PC-3 (cell line): Measurements from ENCODE around the gene RREB1. TPM values are rescaled to one million over a fixed set of nuclear protein-coding genes. Genes with fewer than 3 reads are reported as not detected.

Source experiments
- ATAC-seq: fragments of 200-7000 bp; cut with Tn5 transposase; 2 replicates; pipeline ENCODE4 v1.9.1; 2020; ENCODE audit warnings: mild to moderate bottlenecking, moderate library complexity
- BruUV-seq: library from RNA; stranded (reverse); fragments of 400-500 nt; replicated peaks from 2 replicates; lab custom pipeline; 2021; lab: Mats Ljungman, UMichigan
- CTCF ChIA-PET: fragments of 300-600 bp; sonication (Branson Sonifier 250); formaldehyde crosslinking; loops from one replicate; lab custom pipeline; 2022; ENCODE audit warnings: antibody characterized with exemption; lab: Charles Lee
- POLR2A ChIA-PET: fragments of 300-600 bp; sonication (Branson Sonifier 250); formaldehyde crosslinking; loops from one replicate; lab custom pipeline; 2022; ENCODE audit warnings: antibody characterized with exemption; ENCODE audit not compliant: unreplicated experiment; lab: Charles Lee
- DNase-seq: peaks from one replicate; pipeline ENCODE4 v3.0.0-alpha.2; 2015
- H2AFZ ChIP-seq: fragments of 300-600 bp; sonication (generic); 2 replicates; pipeline ENCODE4 v1.6.0; 2016; ENCODE audit warnings: antibody characterized with exemption, low read length
- H3F3A ChIP-seq: fragments of 300-600 bp; sonication (generic); one replicate; pipeline ENCODE4 v1.6.0; 2017; ENCODE audit warnings: antibody characterized with exemption, low read length, control low read depth, mild to moderate bottlenecking; ENCODE audit not compliant: unreplicated experiment
- H3K27ac ChIP-seq: fragments of 300-600 bp; sonication (generic); 2 replicates; pipeline ENCODE4 v1.5.1; 2016; ENCODE audit warnings: mild to moderate bottlenecking, low read length
- H3K27me3 ChIP-seq: fragments of 300-600 bp; sonication (generic); 2 replicates; pipeline ENCODE4 v1.6.1; 2016; ENCODE audit warnings: low read length, mixed read lengths
- H3K36me3 ChIP-seq: fragments of 300-600 bp; sonication (generic); 2 replicates; pipeline ENCODE4 v1.6.1; 2016; ENCODE audit warnings: low read depth, mixed run types, low read length, mixed read lengths
- H3K4me1 ChIP-seq: fragments of 300-600 bp; sonication (generic); 2 replicates; pipeline ENCODE4 v1.5.1; 2016; ENCODE audit warnings: low read length; ENCODE audit not compliant: insufficient read depth
- H3K4me2 ChIP-seq: fragments of 300-600 bp; sonication (generic); 2 replicates; pipeline ENCODE4 v1.6.0; 2016; ENCODE audit warnings: low read length
- H3K4me3 ChIP-seq: fragments of 300-600 bp; sonication (generic); 2 replicates; pipeline ENCODE4 v1.5.1; 2016; ENCODE audit warnings: mild to moderate bottlenecking, low read length, mixed read lengths
- H3K79me2 ChIP-seq: fragments of 300-600 bp; sonication (generic); 2 replicates; pipeline ENCODE4 v1.6.1; 2017; ENCODE audit warnings: low read length, mixed read lengths
- H3K9ac ChIP-seq: fragments of 300-600 bp; sonication (generic); 2 replicates; pipeline ENCODE4 v1.6.0; 2016; ENCODE audit warnings: mild to moderate bottlenecking, low read length
- H3K9me2 ChIP-seq: fragments of 300-600 bp; sonication (generic); replicated peaks from 2 replicates; pipeline ENCODE4 v1.6.1; 2016; ENCODE audit warnings: mixed run types, low read length, mixed read lengths
- H3K9me3 ChIP-seq: fragments of 300-600 bp; sonication (generic); 2 replicates; pipeline ENCODE4 v1.6.1; 2016; ENCODE audit warnings: low read length, mixed read lengths
- H4K20me1 ChIP-seq: fragments of 300-600 bp; sonication (generic); 2 replicates; pipeline ENCODE4 v1.6.1; 2016; ENCODE audit warnings: low read length, mixed read lengths
- EZH2 ChIP-seq: fragments of 300-600 bp; sonication (generic); IDR thresholded peaks from one replicate; pipeline ENCODE4 v1.6.1; 2017; ENCODE audit warnings: antibody characterized with exemption, mild to moderate bottlenecking, low read length; ENCODE audit not compliant: unreplicated experiment
- EZH2phosphoT487 ChIP-seq: fragments of 300-600 bp; sonication (generic); IDR thresholded peaks from 2 replicates; pipeline ENCODE4 v1.6.1; 2018; ENCODE audit warnings: mild to moderate bottlenecking, antibody characterized with exemption, low read length, borderline replicate concordance
- intact Hi-C: fragments of 100-400 bp; cut with micrococcal nuclease; formaldehyde crosslinking; loops from 2 replicates; pipeline ENCODE4 v1.9.0; 2023
- total RNA-seq: library from RNA; depleted of rRNA; stranded (reverse); fragments of >200 nt; gene quantifications from 2 replicates; pipeline ENCODE4 v1.2.3, GENCODE V29; 2014
- TF ChIP-seq, protein P1 (sequence below): fragments of 300-600 bp; sonication (generic); conservative IDR thresholded peaks from 2 replicates; pipeline ENCODE4 v1.5.1; 2017; ENCODE audit warnings: antibody characterized with exemption, low read depth, mild to moderate bottlenecking, low read length

Gene RREB1
- total RNA-seq, 1 experiment from 2014 or later, result 26.0 TPM

DNA sequence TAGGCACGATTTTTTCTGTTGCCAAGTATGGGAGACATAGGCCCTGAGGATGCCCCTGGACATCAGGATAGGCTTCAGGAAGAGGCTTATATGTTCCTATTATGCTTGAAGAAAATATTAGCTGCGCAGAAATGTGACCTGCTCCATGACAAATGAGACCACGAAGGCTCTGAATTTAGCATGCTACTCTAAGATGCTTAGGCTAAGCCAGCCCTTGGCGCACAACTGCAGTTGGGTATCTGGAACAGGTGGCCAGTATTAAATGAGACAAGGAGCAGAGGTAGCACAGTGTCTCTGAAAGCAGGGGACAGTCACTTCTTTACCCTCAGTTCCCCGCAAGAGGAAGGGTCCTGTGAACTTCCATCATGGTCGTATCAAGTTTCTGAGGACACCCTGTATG lies 90.0 kb downstream of the RREB1 start:
- H3K36me3 ChIP-seq, result peaks cover 32% of the 10 kb centered on the region

DNA sequence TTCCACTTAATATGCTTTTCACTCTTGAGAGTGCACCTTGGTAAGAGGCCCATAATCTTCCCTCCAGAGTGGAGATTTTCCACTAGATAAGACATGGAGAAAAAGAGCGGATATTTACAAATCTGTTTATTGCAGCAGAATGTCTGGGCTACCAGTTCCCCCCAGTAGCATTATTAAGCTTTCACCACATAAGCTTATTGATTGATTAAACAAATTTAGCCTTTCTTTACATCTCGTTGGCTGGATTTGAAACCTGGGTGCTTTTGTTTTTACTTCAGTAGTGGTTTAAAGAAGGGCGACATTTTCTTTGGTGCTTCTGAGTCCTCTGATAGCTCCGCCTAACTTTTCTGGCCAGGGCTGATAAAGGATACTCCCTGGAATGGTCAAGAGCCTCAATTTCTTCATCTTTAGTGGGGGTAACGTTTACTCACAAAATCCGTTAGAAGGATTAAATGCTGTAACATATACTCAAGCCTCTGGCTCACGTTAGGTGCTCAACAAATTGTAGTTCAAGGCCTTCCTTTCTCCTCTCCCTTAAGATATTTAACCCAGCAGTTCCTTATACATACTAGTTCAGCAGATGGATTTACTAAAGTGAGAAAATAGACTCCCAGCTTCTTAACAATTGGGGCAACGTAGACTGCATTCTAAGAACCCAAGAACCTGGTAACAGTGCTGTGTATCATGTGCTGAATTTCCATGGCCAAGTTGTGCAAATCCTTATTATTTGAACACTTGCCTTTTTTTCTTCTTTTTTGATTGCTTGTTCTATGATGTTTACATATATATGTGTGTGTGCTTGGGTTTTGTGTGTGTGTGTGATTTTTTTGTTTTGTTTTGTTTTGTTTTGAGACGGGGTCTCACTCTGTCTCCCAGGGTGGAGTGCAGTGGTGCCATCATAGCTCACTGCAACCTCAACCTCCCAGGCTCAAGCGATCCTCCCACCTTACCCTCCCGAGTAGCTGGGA lies 91.4 kb downstream of the RREB1 start:
- ATAC-seq (no peak), DNase-seq (no peak)
- Histone ChIP-seq H3K27ac (no peak overlapping the region), H3K9me3 (no peaks in the 10 kb centered on the region), H3K4me2 (no peak overlapping the region), H3F3A (no peaks in the 10 kb centered on the region), H3K27me3 (no peaks in the 10 kb centered on the region), H2AFZ (no peak overlapping the region), H3K9me2 (no peaks in the 10 kb centered on the region), H3K79me2 (peaks cover 8% of the 10 kb centered on the region; the same call in 1 of the 2 replicates), H3K36me3 (peaks cover 27% of the 10 kb centered on the region), H3K9ac (no peak overlapping the region), H4K20me1 (no peaks in the 10 kb centered on the region), H3K4me1 (peaks cover 19% of the 10 kb centered on the region), H3K4me3 (no peak overlapping the region)
- no TSS peak for BruUV-seq
- intact Hi-C loops, result no loop called here
- ChIA-PET CTCF (no interaction called here), POLR2A (no interaction called here)
- TF ChIP-seq EZH2phosphoT487 (no peak), EZH2 (no peak)
- TF ChIP-seq, protein P1, sequence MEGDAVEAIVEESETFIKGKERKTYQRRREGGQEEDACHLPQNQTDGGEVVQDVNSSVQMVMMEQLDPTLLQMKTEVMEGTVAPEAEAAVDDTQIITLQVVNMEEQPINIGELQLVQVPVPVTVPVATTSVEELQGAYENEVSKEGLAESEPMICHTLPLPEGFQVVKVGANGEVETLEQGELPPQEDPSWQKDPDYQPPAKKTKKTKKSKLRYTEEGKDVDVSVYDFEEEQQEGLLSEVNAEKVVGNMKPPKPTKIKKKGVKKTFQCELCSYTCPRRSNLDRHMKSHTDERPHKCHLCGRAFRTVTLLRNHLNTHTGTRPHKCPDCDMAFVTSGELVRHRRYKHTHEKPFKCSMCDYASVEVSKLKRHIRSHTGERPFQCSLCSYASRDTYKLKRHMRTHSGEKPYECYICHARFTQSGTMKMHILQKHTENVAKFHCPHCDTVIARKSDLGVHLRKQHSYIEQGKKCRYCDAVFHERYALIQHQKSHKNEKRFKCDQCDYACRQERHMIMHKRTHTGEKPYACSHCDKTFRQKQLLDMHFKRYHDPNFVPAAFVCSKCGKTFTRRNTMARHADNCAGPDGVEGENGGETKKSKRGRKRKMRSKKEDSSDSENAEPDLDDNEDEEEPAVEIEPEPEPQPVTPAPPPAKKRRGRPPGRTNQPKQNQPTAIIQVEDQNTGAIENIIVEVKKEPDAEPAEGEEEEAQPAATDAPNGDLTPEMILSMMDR, result no peak

More for the DNA sequence above, 90.0 kb downstream of the RREB1 start:
- Histone ChIP-seq H3F3A (no peaks in the 10 kb centered on the region), H3K27ac (no peak overlapping the region), H3K4me2 (no peak overlapping the region), H4K20me1 (no peaks in the 10 kb centered on the region), H3K4me3 (no peak overlapping the region), H3K79me2 (peaks cover 14% of the 10 kb centered on the region), H3K9ac (no peak overlapping the region), H3K4me1 (peaks cover 19% of the 10 kb centered on the region), H3K27me3 (no peaks in the 10 kb centered on the region), H2AFZ (no peak overlapping the region), H3K9me2 (no peaks in the 10 kb centered on the region), H3K9me3 (no peaks in the 10 kb centered on the region)
- TF ChIP-seq EZH2phosphoT487 (no peak), EZH2 (no peak)
- TF ChIP-seq, protein P1, result no peak
- no peak for ATAC-seq
- intact Hi-C loops, result no loop called here
- DNase-seq, result no peak
- CTCF ChIA-PET, result no interaction called here
- BruUV-seq, result no TSS peak
- POLR2A ChIA-PET, result no interaction called here
